BE2C (cell line): Measurements from ENCODE around the gene MYRIP.

ENCODE experiments used
- DNase-seq: peaks from one replicate; pipeline ENCODE4 v3.0.0-alpha.2; 2020
- H3K27me3 ChIP-seq: fragments of 250-450 bp; sonication (Bioruptor Pico); 2 replicates; pipeline ENCODE4 v1.5.1; 2020; ENCODE audit warnings: mild to moderate bottlenecking
- H3K36me3 ChIP-seq: fragments of 250-450 bp; sonication (Bioruptor Pico); 2 replicates; pipeline ENCODE4 v1.5.1; 2020; ENCODE audit warnings: mild to moderate bottlenecking
- H3K4me1 ChIP-seq: fragments of 250-450 bp; sonication (Bioruptor Pico); 2 replicates; pipeline ENCODE4 v1.5.1; 2020
- H3K4me3 ChIP-seq: 2 replicates; pipeline ENCODE4 v1.5.1; 2011; ENCODE audit warnings: low read depth, low read length
- H3K9me3 ChIP-seq: fragments of 250-450 bp; sonication (Bioruptor Pico); 2 replicates; pipeline ENCODE4 v1.5.1; 2020
- CTCF ChIP-seq: IDR thresholded peaks from 2 replicates; pipeline ENCODE4 v1.5.1; 2012; ENCODE audit warnings: mild to moderate bottlenecking, low read depth, low read length

The MYRIP gene

DNA sequence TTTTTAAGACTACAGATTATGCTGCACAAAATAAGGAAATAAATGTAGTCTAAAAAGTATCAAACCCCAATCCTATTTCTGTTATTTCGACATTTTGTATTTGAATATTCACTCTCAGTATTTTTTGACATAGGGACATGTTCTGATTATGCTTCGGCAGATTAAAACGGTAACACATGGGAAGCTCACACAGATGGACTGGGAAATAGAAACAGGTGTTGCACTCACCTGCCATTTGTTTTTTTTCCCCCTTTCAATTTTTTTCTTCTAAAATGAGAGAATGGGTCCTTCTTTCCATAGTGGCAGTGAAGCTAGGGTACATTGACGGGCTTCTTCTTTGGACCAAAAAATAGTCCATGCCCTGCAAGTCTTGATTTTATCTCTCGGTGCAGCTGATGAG lies 163.1 kb downstream of the MYRIP start:
- no peak for TF ChIP-seq CTCF
- no peak for DNase-seq

DNA sequence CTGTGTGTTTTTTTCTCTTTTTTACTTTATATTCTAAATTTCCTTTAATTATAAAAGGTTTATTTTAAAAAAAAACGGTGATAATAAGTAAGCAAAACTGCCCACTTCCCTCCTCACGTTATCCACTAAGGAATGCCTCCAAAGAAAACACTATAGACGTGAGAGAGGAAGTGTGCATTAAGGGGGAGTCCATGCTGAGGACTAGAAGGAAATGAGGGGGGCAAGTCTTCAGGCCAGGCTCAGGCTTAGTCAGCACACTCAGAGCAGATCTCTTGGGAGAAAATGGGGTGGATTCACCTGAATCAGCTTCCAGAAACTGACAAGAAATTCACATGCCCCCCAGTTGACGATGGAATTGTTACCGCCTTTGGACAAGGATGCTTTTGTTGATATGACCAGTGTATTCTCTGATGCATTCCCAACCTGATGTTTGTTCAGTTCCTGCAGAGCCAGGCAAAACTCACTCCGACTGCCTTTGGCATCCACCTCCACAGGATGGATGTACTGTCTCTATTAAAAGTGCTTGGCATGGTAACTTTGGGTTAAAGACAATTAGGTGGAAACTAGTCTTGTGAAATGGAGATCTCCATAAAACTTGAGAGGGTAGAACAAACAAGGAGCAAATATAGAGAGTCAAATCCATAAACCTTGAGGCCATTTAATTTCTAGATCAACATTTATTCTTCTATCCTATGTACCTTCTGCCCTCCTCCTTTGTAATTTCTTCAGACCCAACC lies 167.8 kb downstream of the MYRIP start:
- Histone ChIP-seq H3K27me3 (no peaks in the 10 kb centered on the region), H3K36me3 (no peaks in the 10 kb centered on the region), H3K9me3 (no peaks in the 10 kb centered on the region), H3K4me1 (no peaks in the 10 kb centered on the region), H3K4me3 (no peak overlapping the region)
- TF ChIP-seq CTCF = no peak
- no peak for DNase-seq

More for the DNA sequence above, 163.1 kb downstream of the MYRIP start:
- Histone ChIP-seq H3K9me3 (no peaks in the 10 kb centered on the region), H3K27me3 (no peaks in the 10 kb centered on the region), H3K4me1 (no peaks in the 10 kb centered on the region), H3K4me3 (no peak overlapping the region), H3K36me3 (no peaks in the 10 kb centered on the region)

- H3K36me3 ChIP-seq = no peaks in the 10 kb centered on the region
- no peak for DNase-seq
- H3K4me1 ChIP-seq = no peaks in the 10 kb centered on the region
- no peaks in the 10 kb centered on the region for H3K9me3 ChIP-seq
- H3K27me3 ChIP-seq = no peaks in the 10 kb centered on the region
- TF ChIP-seq CTCF = no peak
- no peak overlapping the region for H3K4me3 ChIP-seq
Observed at GRCh38 chr3:39978308-39978707, 168.9 kb downstream of the MYRIP start.

DNA sequence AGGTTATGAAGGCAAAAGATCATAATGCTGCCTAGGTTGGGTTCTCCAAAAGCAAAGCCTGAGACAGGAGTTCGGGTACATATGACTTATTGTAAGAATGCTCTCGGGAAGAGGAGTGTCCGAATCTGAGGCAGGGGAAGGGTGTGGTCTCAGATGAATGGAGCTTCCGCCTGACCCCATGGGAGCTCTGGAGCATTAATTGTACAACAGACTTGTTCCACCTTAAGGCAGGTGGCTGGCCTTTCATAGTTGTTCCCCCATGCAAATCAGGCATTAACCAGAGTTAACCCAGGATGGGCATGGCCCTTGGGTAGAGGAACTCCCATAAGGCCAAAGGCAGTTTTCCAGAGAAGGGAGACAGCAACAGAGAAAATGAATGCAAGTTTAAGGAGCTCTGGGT lies 170.6 kb downstream of the MYRIP start:
- DNase-seq = no peak
- H3K9me3 ChIP-seq = no peaks in the 10 kb centered on the region
- H3K4me3 ChIP-seq = no peak overlapping the region
- H3K4me1 ChIP-seq = no peaks in the 10 kb centered on the region
- H3K36me3 ChIP-seq = no peaks in the 10 kb centered on the region
- H3K27me3 ChIP-seq = no peaks in the 10 kb centered on the region
- no peak for TF ChIP-seq CTCF

- TF ChIP-seq CTCF = no peak
- H3K4me1 ChIP-seq = no peaks in the 10 kb centered on the region
- no peaks in the 10 kb centered on the region for H3K36me3 ChIP-seq
- no peaks in the 10 kb centered on the region for H3K9me3 ChIP-seq
- no peak overlapping the region for H3K4me3 ChIP-seq
- DNase-seq = no peak
- no peaks in the 10 kb centered on the region for H3K27me3 ChIP-seq
Observed at GRCh38 chr3:39980781-39981180, 171.4 kb downstream of the MYRIP start.

GRCh38 chr3:39981547-39982184 lies 172.3 kb downstream of the MYRIP start:
- no peaks in the 10 kb centered on the region for H3K27me3 ChIP-seq
- H3K36me3 ChIP-seq = no peaks in the 10 kb centered on the region
- DNase-seq = no peak
- no peaks in the 10 kb centered on the region for H3K9me3 ChIP-seq
- H3K4me3 ChIP-seq = no peak overlapping the region
- H3K4me1 ChIP-seq = no peaks in the 10 kb centered on the region
- no peak for TF ChIP-seq CTCF
